Hindlimb muscle (tissue), 1 donor: ENCODE measurements around the gene TNRC18. TPM values are rescaled to one million over a fixed set of nuclear protein-coding genes. Genes with fewer than 3 reads are reported as not detected.
"Not testable (repeated sequence)": the region's sequence is repeated elsewhere in the genome, so short reads cannot be mapped to it uniquely, and the experiment has no call there.

ENCODE experiments used
- DNase-seq: peaks from one replicate; pipeline ENCODE4 v3.0.0-alpha.2; 2013
- polyA plus RNA-seq: library from polyadenylated mRNA; unstranded; fragments of 120-200 nt; gene quantifications from one replicate; pipeline ENCODE4 v1.2.1, GENCODE V29; 2013; ENCODE audit not compliant: insufficient read length

The TNRC18 gene
- polyA plus RNA-seq, 1 donor: 63.2 TPM

DNA sequence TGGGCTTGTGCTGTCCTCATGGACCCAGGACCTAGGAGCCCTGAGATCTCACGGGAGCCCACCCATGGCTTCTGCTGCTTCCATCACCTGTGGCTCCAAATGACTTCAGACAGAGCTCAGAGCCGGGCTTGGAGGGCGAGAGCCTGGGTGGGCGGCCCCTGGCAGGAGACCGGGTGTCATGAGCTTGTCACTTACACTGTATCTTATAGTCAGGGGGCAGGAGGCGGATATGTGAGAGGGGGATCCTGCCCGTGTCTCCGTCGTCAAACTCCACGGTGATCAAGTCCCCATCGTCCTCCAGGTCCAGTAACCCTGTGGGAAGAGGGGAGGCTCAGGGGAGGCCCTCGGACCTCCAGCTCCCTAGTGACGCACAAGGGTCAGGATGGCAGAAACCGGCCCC is 107.9 kb downstream of the TNRC18 start:
- DNase-seq: no peak

DNA sequence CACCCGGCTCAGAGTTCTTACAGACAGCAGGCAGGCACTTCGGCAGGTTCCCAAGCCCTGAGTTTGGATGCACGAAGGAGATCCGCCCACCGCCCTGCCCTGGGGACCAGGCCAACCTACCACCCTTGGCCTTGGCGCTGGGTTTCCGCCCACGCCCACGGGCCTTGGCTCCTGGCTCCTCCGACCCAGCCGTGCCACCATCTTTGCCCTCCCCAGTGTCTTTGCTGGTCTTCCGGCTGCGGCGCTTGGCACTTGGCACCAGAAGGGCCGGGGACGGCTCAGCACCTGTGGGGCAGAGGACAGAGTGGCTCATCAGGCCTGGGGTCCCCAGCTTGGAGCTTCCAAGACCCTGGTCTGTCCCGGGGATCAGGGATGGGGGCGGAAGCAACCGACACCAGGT is 108.8 kb downstream of the TNRC18 start:
- no peak for DNase-seq

DNA sequence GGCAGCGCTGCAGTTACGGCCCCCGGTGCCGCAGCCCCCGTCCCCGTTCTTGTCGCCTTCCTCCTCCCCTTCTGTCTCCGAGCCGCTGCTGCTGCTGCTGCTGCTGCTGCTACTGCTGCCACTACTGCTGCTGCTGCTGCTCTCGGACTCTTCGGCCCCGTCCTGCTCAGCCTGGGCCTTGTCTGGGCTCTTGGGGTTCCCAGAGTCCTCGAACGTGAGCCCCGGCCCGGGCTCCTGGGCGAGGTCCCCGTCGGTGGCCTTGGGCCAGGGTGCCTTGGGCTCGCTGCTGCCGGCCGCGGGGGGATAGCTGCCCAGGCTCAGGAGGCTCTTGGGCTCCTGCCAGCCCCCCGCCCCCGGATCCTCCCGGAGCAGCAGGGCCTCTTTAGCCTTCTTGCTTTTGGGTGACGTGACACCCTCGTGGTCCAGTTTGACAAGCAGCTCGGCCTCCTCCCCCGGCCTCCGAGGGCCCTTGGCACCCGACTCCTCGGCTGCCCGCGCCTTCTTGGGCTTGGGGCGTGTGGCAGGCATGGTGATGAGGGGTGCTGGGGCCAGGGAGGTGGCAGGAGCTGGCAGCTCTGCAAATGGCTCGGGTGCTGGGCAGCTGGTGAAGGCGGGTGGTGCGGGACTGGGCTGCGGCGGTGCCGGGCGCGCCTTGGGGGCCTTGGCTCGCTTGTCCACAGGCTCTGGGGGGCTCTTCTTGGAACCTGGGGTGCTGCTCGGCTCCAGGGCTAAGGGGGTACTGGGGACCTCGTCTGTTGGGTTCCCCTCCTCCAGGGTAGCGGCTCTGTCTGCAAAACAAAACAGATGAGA is 110.4 kb downstream of the TNRC18 start:
- not testable (repeated sequence) for DNase-seq

DNA sequence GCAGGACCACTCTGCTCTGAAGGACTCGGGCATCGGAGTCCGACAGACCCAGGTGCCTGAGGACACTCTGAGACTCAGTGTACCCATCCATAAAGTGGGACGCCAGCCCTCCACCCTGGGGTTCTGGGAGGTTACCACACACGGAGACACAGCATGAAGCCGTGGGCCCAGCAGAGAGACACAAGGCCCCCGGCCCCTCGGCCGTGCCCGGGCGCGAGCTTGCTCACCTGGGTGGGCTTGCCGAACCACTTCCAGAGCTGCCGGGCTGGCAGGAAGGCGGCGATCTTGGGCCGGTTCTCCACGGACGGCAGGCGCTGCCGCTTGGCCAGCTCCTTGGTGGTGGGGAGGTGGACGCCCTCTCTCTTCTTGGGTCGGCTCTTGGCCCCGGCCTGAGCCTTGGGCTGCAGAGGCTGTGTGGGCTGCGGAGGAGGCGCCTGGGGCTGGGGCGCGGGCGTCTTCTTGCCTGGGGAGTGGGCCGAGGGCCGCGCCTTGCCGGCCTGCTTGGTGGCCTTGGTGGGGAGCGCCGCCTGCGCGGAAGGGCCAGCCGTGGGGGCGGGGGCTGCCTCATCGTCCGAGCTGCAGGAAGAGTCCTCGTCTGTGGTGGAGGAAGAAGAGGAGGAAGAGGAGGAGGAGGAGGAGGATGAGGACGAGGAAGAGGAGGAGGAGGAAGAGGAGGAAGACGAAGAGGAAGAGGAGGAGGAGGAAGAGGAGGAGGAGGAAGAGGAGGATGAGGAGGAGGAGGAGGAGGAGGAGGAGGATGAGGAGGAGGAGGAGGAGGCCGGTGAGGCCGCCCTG is 111.2 kb downstream of the TNRC18 start:
- DNase-seq: not testable (repeated sequence)

DNA sequence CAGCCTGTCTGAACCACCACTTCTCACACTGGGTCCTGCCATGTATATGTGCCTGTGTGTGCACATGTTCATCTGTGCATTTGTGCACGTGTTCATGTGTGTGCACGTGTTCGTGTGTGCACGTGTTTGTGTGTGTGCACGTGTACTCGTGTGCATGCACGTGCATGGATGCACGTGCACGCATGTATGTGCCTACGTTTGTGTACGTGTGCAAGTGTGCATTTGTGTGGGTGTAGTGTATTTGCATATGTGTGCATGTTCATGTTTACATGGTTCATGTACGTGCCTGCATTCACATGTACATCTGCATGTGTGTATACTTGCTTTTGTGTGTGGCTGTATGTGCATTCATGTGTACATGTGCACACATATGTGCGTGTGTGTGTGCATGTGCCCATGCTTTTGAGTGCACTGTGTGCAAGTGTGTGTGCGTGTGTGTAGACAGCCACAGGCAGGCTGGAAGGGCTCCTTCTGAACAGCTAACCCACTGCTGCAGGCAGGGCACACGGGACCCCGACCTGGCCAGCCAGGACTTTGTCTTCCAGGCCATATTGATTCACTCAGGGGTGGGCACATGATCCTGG is 112.7 kb downstream of the TNRC18 start:
- no peak for DNase-seq

DNA sequence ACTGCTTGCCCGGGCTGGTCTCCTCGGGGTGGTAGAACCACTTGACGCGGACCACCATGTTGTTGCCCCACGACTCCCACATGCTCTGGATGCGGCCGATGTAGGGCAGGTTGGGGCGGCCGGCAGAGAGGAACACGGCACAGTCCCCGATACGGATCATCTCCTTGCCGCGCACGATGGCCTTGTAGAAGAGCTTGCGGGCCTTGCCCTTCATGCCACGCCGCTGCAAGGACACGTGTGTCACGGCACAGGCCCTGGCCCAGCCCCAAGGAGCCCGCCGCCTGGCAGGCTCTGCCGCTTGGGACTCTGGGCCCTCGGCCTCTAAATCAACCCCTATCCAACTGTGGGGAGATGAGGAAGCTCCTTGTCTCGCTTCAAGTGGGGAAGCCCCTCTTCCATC is 114.5 kb downstream of the TNRC18 start:
- DNase-seq: no peak

DNA sequence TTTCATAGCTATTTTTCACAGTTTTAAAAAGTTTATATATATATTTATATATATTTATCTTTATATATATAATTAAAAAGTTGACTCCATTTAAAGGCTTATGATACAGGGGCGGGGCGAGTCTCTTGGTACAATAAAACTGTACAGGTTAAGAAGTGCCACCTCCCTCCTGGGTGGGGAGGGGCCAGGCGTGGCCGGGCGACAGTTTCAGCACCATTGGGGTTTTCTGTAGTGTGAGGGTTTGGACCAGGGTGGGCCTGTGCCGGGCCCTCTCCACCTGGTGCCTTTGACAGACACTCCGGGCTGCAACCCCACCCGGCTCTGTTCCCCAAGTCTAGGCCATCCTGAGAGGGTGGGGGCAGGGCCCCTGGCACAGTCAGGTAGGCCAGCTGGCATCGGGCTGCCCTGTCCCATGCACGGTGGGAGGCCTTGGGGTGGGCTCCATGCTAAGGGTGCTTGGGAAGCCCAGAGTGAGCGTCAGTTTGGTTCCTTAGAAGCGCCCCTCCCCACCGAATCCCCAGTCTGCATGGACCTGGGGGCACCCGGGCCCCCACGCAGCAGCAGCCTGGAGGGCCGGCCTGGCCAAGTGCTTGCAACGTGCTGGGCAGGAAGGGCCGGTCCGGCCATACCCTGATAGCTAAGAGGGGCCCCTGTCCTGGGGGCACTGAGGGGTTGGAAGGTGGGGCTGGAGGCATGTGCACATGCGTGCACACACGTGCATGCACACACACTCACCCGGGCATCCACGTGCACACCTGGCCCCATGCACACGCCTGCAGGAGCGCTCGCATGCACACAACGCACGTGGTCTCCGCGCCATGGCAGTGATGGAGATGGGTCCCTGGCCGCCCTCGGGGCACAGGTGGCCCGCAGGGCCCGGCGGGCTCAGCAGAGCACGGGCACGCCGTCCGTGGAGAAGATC is 116.2 kb downstream of the TNRC18 start:
- DNase-seq: not testable (repeated sequence)

DNA sequence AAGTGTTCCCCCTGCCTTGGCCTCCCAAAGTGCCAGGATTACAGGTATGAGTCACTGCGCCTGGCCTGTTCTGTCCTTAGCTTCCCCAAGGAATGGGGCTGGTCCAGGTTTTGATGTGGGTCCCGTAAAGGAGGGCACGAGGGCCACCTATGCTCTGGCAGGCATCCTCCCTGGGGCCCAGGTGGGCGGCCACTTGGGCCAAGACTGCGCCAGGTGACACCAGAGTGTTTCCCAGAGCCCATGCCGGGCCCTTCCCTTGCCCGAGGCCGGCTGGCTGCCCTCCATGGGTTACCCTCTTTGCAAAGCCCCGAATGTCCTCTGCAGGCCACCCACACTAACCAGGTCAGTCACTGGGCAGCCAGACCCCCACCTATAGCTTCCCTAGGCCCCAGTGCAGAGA is 118.6 kb downstream of the TNRC18 start:
- not testable (repeated sequence) for DNase-seq

DNA sequence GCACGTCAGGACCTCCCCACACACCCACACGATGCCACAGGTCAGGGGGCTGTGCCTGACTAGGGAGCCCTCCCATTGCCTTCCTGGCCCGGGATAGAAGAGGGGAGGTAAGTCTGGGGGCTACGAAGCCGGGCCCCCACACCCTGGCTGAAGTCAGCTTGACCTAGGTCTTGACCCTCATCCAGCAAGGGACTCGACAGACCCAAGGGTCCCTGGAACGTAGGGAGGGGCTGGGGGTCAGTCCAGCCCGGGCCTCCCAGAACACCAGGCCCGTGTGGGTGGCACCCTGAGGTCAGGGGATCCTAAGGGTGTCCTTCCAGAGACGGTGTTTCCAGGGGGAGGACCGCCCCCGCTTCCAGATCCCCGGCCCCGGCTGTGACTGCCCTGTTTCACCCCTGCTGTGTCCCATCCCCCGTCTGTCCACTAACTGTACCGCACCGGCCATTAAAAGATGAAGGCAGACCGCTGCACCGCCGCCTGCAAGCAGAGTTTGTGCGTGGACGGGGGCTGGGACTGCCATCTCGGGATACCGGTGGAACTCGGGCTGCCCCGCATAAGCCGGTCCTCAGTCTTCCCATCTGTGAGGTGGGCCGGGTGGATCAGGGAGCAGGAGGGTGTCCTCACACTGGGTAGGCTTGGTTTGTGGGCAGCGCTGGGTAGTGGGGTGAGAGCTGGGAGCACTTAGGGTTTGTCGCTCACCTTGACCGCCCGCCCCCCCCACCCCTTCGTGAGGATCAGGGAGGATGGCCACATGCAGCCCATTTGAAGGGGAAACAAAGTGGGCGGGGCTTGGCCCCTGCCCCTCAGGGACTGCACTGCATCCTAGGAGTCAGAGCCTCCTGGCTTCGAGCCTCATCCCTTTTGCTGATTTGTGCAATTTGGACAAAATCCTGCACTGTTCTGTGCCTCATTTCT is 119.8 kb downstream of the TNRC18 start:
- DNase-seq: no peak

DNA sequence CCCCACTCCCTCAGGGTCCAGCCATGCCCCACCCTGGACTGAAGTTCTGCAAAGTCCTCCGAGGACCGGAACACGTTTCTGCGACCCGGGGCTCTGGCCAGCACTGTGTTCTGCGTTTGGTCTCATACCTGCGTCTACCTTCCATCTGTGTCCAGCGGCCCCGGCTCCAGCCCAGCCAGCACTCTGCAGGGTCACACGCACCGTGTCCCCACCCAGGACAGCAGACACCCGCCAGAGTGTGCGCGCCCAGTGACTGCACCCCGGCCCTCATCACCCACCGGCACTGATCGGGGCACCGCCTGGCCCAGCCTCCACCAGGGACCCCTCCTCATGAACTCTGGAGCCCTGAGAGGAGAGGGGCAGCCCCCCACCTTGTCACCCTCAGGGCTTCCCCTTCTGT is 120.6 kb downstream of the TNRC18 start:
- no peak for DNase-seq

DNA sequence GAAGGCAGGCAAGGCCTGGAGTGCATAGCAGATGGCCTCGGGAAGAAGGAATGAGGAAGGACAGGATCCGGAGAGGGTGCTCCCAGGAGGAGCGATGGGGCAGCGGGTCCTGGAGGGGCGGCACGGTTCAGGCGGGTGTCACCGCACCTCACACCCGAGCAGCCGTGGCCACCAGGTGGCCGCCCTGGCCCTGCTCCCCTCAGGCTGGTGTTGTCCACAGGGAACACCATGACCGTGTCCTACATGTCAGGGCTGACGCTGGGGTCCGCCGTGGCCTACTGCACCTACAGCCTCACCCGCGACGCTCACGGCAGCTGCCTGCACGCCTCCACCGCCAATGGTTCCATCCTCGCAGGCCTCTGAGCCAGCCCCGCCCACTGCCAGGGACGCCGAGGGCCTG is 121.1 kb downstream of the TNRC18 start:
- DNase-seq: no peak

DNA sequence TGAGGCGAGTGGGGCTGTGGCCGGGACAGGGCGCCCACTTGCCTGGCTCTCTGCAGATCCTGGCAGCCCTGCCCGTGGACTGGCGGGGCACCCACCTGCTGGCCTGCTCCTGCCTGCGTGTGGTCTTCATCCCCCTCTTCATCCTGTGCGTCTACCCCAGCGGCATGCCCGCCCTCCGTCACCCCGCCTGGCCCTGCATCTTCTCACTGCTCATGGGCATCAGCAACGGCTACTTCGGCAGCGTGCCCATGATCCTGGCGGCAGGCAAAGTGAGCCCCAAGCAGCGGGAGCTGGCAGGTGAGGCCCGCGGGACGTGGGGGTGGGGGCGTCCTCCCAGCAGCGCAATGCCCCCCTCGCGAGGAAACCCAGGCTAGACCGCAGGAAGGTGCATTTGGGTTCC is 123.3 kb downstream of the TNRC18 start:
- no peak for DNase-seq

DNA sequence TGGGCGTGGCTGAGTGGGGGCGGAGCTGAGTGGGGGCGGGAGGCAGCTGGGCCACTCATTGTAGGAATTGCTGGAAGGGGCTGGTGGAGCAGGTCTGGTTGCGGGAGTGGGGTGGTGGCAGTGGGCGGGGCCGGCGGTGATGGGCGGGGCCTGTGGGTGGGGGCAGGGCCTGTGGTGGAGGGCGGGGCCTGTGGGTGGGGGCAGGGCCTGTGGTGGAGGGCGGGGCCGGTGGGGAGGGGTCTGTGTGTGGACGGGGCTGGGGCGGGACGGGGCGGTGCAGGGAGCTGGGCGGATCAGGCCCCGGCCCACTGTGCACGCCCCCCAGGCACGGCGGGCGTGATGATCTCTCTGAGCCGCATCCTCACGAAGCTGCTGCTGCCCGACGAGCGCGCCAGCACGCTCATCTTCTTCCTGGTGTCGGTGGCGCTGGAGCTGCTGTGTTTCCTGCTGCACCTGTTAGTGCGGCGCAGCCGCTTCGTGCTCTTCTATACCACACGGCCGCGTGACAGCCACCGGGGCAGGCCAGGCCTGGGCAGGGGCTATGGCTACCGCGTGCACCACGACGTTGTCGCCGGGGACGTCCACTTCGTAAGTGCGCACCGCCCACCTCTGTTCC is 126.9 kb downstream of the TNRC18 start:
- DNase-seq: no peak

DNA sequence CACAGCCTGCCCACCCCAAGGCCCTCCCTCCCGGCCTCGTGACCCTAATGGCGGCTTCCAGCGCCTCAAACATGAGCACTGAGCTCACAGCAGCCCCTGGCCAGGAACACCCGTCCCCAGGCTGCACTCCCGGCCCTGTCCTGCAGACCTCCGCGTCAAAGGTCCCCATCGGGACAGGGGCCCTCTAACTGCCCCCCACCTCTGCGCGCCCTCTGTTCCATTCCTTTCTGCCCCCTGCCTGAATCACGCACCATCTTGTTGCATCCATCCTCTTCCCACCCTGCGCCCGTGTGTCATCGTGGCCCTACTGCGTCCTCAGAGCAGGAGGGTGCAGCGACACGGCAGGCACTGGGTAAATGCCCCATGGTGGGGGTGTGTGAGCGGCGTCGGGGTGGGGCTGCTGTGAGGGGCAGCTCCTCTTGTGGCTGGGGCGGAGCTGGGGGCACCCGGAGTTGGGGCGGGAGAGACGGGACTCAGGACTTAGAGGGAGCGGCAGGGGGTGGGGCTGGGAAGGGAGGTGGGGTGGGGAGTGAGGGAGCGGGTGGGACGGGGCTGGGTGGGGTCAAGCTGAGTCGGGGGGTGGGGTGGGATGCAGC is 127.5 kb downstream of the TNRC18 start:
- DNase-seq: no peak

DNA sequence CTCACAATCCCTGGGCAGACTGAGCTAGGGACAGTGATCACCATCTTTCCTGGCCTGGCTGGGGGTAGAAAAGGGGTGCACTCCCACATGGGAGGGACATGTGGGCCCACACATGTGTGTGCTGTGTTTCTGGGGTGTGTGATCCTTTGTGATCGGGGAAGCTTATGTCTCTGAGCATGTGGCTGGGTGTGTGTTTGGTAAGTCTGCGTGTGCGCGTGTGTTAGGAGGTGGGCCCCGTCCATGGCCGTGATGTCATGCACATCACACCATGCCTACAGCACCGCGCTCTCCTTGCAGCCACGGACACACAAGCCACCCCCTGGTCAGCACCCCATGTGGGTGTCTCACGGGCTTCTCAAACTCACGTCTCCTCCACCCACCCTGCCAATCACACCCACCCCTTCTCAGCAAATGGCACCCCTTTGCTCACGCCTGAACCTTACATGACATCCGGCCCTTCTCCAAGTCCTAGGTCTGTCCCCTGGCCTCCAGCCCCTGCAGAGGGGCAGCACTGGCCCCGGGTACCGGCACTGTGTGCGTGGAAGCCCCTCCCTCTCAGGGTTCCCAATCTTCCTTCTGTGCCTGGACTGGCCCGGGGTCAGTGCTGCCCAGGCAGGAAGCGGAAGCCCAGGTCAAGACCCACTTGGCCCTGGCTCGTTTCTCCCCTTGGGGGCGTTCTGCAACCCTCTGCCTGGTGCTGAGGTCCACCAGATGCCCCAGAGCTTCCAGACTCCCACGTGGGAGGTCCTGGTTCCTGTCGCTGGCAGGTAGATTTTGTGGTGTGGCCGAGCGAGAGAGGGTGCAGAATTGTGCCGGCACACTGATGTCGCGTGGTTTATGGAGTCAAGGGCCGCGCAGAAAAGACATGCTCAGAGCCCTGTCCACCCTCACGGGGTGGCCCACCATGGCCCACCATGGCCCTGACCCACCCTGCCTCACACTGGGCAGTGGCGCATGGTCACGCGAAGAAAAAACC is 128.3 kb downstream of the TNRC18 start:
- DNase-seq: no peak

DNA sequence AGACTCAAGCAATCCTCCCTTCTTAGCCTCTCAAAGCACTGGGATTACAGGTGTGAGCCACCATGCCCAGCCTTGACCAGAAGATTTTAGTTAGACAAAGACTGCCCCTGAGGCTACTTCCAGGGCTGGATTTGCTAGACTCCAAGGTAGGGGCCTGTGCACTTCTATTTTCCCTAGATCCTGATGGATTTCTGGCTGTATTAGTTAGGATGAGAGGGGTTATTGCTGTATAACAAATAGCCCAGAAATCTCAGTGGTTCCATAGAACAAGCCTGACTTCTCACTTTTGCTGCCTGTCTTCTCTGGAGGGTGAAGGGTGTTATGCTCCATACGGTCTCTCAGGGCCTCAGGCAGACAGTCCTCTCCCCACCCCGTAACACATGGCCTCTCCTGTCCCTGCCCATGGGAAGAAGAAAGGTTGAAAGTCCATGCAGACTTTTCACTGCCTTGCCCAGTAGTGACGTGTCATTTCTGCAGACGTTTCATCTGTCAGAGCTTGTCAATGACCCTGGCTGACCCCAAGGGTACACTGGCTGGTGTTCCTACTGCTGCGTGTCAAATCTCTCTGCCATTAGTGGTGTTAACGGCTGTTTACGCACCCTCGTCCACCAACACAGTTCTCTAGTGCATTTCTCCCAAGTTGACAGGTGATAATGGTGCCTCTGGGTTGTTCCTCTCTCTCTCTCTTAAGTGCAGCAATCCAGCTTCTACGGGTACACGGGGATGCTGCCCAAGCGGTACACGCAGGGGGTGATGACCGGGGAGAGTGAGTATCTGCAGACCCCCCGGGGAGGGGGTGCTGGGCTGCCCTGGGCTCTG is 129.3 kb downstream of the TNRC18 start:
- no peak for DNase-seq

DNA sequence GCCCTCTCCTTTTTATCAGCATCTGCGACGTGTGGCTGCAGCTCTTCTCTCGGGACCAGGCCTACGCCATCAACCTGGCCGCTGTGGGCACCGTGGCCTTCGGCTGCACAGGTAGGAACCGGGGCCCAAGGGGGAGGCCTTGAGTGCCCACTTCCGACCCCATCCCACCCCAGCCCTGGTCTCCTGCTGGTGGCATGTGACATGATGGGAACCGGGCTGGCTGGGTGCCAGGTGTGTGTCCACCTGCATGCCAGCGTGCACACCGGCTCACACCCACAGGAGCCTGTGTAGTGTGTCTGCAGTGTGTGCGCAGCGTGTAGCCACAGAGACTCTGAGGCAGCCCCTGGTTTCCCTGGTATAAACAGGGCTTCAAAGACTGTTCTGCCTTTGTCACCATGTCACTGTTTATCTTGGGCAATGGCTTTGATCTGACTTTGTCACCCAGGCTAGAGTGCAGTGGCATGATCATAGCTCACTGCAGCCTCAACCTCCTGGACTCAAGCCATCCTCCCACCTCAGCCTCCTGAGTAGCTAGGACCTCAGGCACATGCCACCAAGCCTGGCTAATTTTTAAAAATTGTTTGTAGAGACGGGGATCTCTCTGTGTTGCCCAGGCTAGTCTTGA is 131.8 kb downstream of the TNRC18 start:
- not testable (repeated sequence) for DNase-seq

DNA sequence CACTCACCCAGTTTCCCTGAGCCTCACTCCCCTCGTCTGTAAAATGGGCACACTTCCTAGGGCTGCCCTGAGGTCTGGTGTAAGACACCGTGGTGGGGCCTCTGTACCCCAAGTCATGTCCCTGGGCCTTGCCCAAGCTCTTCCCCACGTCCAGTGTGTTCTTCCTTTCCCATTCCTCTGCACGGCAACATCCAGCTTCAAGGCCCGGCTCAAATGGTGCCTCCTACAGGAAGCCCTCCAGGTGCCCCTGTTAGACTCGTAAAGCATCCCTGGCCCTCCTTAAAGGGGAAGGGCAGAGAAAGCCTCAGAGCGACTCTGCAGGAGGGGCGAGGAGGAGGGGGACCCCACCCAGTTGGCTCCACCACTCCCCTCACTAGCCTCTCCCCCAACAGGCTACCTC is 132.3 kb downstream of the TNRC18 start:
- no peak for DNase-seq
